Panc1 (cell line): ENCODE data around the gene COMTD1. TPM values are rescaled to one million over a fixed set of nuclear protein-coding genes. Genes with fewer than 3 reads are reported as not detected.

Experiments used
- ATAC-seq: fragments of 200-7000 bp; cut with Tn5 transposase; 2 replicates; pipeline ENCODE4 v1.9.1; 2020; ENCODE audit warnings: mild to moderate bottlenecking, moderate library complexity
- BruUV-seq: library from RNA; stranded (reverse); fragments of 400-500 nt; replicated peaks from 2 replicates; lab custom pipeline; 2021; lab: Mats Ljungman, UMichigan
- CTCF ChIA-PET: fragments of 300-600 bp; sonication (Branson Sonifier 250); formaldehyde crosslinking; loops from one replicate; lab custom pipeline; 2022; ENCODE audit warnings: antibody characterized with exemption; lab: Charles Lee
- POLR2A ChIA-PET: fragments of 300-600 bp; sonication (Branson Sonifier 250); formaldehyde crosslinking; loops from one replicate; lab custom pipeline; 2022; ENCODE audit warnings: antibody characterized with exemption; lab: Charles Lee
- DNase-seq: peaks from one replicate; pipeline ENCODE4 v3.0.0-alpha.2; 2010; ENCODE audit warnings: low read depth, low spot score
- H3K27ac ChIP-seq: 2 replicates; pipeline ENCODE4 v1.5.1; 2011; ENCODE audit warnings: mild to moderate bottlenecking, low read length, inconsistent platforms
- H3K27me3 ChIP-seq: fragments of 200-500 bp; sonication (Bioruptor generic); 2 replicates; pipeline ENCODE4 v1.6.0; 2014; ENCODE audit warnings: low read length, inconsistent platforms; ENCODE audit not compliant: control insufficient read depth, insufficient read depth
- H3K36me3 ChIP-seq: fragments of 200-500 bp; sonication (Bioruptor generic); 2 replicates; pipeline ENCODE4 v1.5.1; 2014; ENCODE audit warnings: inconsistent platforms, mild to moderate bottlenecking, low read length, moderate library complexity; ENCODE audit not compliant: control insufficient read depth, insufficient read depth
- H3K4me1 ChIP-seq: 2 replicates; pipeline ENCODE4 v1.5.1; 2011; ENCODE audit warnings: inconsistent platforms, mild to moderate bottlenecking, low read length, moderate library complexity; ENCODE audit not compliant: control insufficient read depth, insufficient read depth
- H3K4me3 ChIP-seq, 2 experiments: 2 replicates each; pipeline ENCODE4 v1.5.1; 2011 to 2012; ENCODE audit warnings: low read depth in 2 of 2, low read length in 2 of 2, mild to moderate bottlenecking in 2 of 2, inconsistent platforms in 1 of 2, moderate library complexity in 1 of 2
- H3K9me3 ChIP-seq: fragments of 200-500 bp; sonication (Bioruptor generic); 2 replicates; pipeline ENCODE4 v1.5.1; 2014; ENCODE audit warnings: low read depth, mild to moderate bottlenecking, inconsistent platforms, low read length, moderate library complexity; ENCODE audit not compliant: control insufficient read depth, insufficient read depth
- CTCF ChIP-seq: fragments of 450-650 bp; IDR thresholded peaks from 2 replicates; pipeline ENCODE4 v1.5.1; 2017; ENCODE audit warnings: mild to moderate bottlenecking
- POLR2AphosphoS5 ChIP-seq: IDR thresholded peaks from 2 replicates; pipeline ENCODE4 v1.6.1; 2012; ENCODE audit warnings: mild to moderate bottlenecking, low read depth, low read length, moderate library complexity
- REST ChIP-seq, 2 experiments: IDR thresholded peaks; 2 replicates each; pipeline ENCODE4 v1.6.1; 2011 to 2012; ENCODE audit warnings: low read depth in 2 of 2, control low read depth in 1 of 2, low read length in 1 of 2, mild to moderate bottlenecking in 1 of 2, moderate library complexity in 1 of 2; ENCODE audit not compliant: insufficient read depth in 1 of 2
- SIN3A ChIP-seq: IDR thresholded peaks from 2 replicates; pipeline ENCODE4 v1.6.1; 2012; ENCODE audit warnings: low read depth, mild to moderate bottlenecking, low read length, moderate library complexity, borderline replicate concordance; ENCODE audit not compliant: insufficient read depth
- TCF7L2 ChIP-seq: IDR thresholded peaks from 2 replicates; pipeline ENCODE4 v1.6.1; 2011; ENCODE audit warnings: mild to moderate bottlenecking, low read depth, low read length, inconsistent platforms
- in situ Hi-C: cut with HindIII; loops from 2 replicates; pipeline ENCODE4 v1.10.0; 2016; ENCODE audit warnings: low sequenced_read_pairs, low pct_unique_long_range_greater_than_20kb
- intact Hi-C: fragments of 100-400 bp; cut with micrococcal nuclease; formaldehyde crosslinking; loops from one replicate; pipeline ENCODE4 v1.10.0; 2022; ENCODE audit not compliant: unreplicated experiment
- total RNA-seq: library from RNA; stranded (reverse); gene quantifications from one replicate; pipeline ENCODE4 v1.2.1, GENCODE V29; 2021; ENCODE audit not compliant: unreplicated experiment

Gene COMTD1
- total RNA-seq, 1 experiment from 2014 or later: 32.8 TPM

GRCh38 chr10:75238182-75239095 lies 2.7 kb upstream of the COMTD1 start:
- no peak overlapping the region for H3K27ac ChIP-seq
- ATAC-seq (no peak), DNase-seq (no peak)
- H3K4me3 ChIP-seq: no peak overlapping the region
- ChIA-PET CTCF (no interaction called here), POLR2A (interaction anchor here (0.6 kb wide), 1 partner anchor 126 kb away, joined by 5 read pairs; no protein-coding TSS in a partner anchor)
- peaks cover 9% of the 10 kb centered on the region for H3K4me1 ChIP-seq
- intact Hi-C loops (no loop called here), in situ Hi-C loops (no loop called here)
- H3K9me3 ChIP-seq: no peaks in the 10 kb centered on the region
- TF ChIP-seq SIN3A (no peak), TCF7L2 (no peak), POLR2AphosphoS5 (no peak), CTCF (no peak), REST (IDR thresholded peaks at IDR 0.05; ENCODE audit: insufficient read depth in 1 of 2, low read depth in 2 of 2, low read length in 1 of 2) (no peak)
- no peaks in the 10 kb centered on the region for H3K27me3 ChIP-seq
- no peaks in the 10 kb centered on the region for H3K36me3 ChIP-seq
- BruUV-seq: no TSS peak

GRCh38 chr10:75236178-75236825 lies 545 bp upstream of the COMTD1 start:
- CTCF ChIA-PET: interaction anchor here (0.7 to 1.4 kb wide), 4 partner anchors 11 to 144 kb away, joined by 3 to 12 read pairs (median 6); no protein-coding TSS in a partner anchor
- in situ Hi-C loops (no loop called here), intact Hi-C loops (no loop called here)
- Histone ChIP-seq H3K36me3 (peaks cover 10% of the 10 kb centered on the region), H3K4me3 (peak overlapping the region; percentile 20 to 60; a peak in 3 of 4 replicates), H3K27ac (peak overlapping the region; percentile 80), H3K4me1 (peaks cover 24% of the 10 kb centered on the region), H3K27me3 (no peaks in the 10 kb centered on the region), H3K9me3 (no peaks in the 10 kb centered on the region)
- TF ChIP-seq REST (IDR thresholded peaks at IDR 0.05; ENCODE audit: insufficient read depth in 1 of 2, low read depth in 2 of 2, low read length in 1 of 2) (no peak), TCF7L2 (no peak), POLR2AphosphoS5 (no peak), SIN3A (no peak), CTCF (no peak)
- no peak for ATAC-seq
- no peak for DNase-seq
- POLR2A ChIA-PET: no interaction called here
- TSS peak; percentile 69 for BruUV-seq
